ENCODE measurements around the gene KANSL1L. TPM values are rescaled to one million over a fixed set of nuclear protein-coding genes. Genes with fewer than 3 reads are reported as not detected.

Gene KANSL1L
- total RNA-seq, 1 donor from 2014 or later: 34.4 TPM

DNA sequence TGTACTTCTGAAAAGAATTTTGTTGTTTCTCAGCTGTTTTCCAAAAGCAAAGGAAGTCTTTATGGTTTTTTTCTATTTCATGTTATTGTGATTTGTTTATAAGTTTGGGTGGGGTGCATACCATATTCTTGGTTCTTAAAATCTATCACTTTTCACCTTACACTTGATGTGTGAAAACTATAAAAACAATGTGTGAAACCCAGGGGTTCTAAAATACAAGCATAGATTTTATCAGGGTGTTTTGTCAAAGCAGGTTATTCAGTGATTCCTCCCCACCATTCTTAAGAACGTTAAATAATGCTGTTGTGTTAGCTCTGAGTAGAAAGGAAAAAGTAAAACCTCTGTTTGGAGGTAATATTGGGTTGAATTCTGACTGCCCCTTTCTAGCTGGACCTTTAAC, 151.1 kb downstream of the KANSL1L start:
- Histone ChIP-seq H3K4me3 (no peak overlapping the region), H3K27ac (no peak overlapping the region), H3K9me3 (no peaks in the 10 kb centered on the region), H3K4me1 (no peaks in the 10 kb centered on the region), H3K36me3 (peaks cover 100% of the 10 kb centered on the region), H3K27me3 (ENCODE audit: low read depth) (no peaks in the 10 kb centered on the region)
- DNase-seq: no peak
- no peak for ATAC-seq
- intact Hi-C loops (cut with DNase I): no loop called here
- TF ChIP-seq CTCF (IDR thresholded peaks at IDR 0.05): no peak

DNA sequence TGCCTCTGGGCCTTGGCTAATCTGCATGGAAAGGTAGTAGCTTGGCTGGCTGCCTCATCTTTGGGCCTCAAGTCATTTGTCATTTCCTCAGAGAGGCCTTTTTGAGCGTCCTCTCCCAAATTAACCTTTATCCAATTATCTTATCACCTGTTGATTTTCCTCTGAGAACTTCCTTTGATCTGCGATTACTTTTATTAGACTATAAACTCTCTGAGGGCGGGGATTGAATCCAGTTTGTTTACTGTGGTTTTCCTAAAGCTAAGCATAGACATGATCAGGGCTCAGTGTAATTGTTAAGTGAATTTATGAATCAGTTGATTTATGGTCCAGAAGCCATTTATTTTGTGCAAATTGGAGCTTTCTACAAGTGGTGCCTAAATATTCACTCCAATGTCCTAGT, 161.3 kb downstream of the KANSL1L start:
- H3K4me1 ChIP-seq: peaks cover 27% of the 10 kb centered on the region
- no peaks in the 10 kb centered on the region for H3K27me3 ChIP-seq (ENCODE audit: low read depth)
- H3K4me3 ChIP-seq: no peak overlapping the region
- TF ChIP-seq CTCF (IDR thresholded peaks at IDR 0.05): no peak
- no peaks in the 10 kb centered on the region for H3K9me3 ChIP-seq
- ATAC-seq: no peak
- intact Hi-C loops (cut with DNase I): no loop called here
- H3K27ac ChIP-seq: no peak overlapping the region
- peaks cover 56% of the 10 kb centered on the region for H3K36me3 ChIP-seq
- no peak for DNase-seq

- no peak for TF ChIP-seq CTCF (IDR thresholded peaks at IDR 0.05)
- intact Hi-C loops (cut with DNase I): no loop called here
- no peaks in the 10 kb centered on the region for H3K27me3 ChIP-seq (ENCODE audit: low read depth)
- H3K9me3 ChIP-seq: no peaks in the 10 kb centered on the region
- DNase-seq (no peak), ATAC-seq (no peak)
- H3K36me3 ChIP-seq: peaks cover 48% of the 10 kb centered on the region
- no peak overlapping the region for H3K4me3 ChIP-seq
- H3K4me1 ChIP-seq: peaks cover 35% of the 10 kb centered on the region
- H3K27ac ChIP-seq: no peak overlapping the region
These were observed 162.1 kb downstream of the KANSL1L start for GRCh38 chr2:210009126-210009525.

- intact Hi-C loops (cut with DNase I): no loop called here
- ATAC-seq (peak; percentile 35 to 40), DNase-seq (no peak)
These were observed 163.3 kb downstream of the KANSL1L start for GRCh38 chr2:210007895-210008294.

GRCh38 chr2:210004881-210005280, 166.3 kb downstream of the KANSL1L start:
- intact Hi-C loops (cut with DNase I): no loop called here
- Histone ChIP-seq H3K27me3 (ENCODE audit: low read depth) (no peaks in the 10 kb centered on the region), H3K27ac (no peak overlapping the region), H3K4me3 (no peak overlapping the region), H3K36me3 (peaks cover 15% of the 10 kb centered on the region), H3K9me3 (no peaks in the 10 kb centered on the region), H3K4me1 (peaks cover 50% of the 10 kb centered on the region)
- DNase-seq (no peak), ATAC-seq (no peak)
- TF ChIP-seq CTCF (IDR thresholded peaks at IDR 0.05): no peak

More at GRCh38 chr2:210007895-210008294, 163.3 kb downstream of the KANSL1L start:
- Histone ChIP-seq H3K4me1 (peaks cover 45% of the 10 kb centered on the region), H3K27me3 (ENCODE audit: low read depth) (no peaks in the 10 kb centered on the region), H3K36me3 (peaks cover 43% of the 10 kb centered on the region), H3K9me3 (no peaks in the 10 kb centered on the region), H3K4me3 (no peak overlapping the region), H3K27ac (no peak overlapping the region)
- no peak for TF ChIP-seq CTCF (IDR thresholded peaks at IDR 0.05)

GRCh38 chr2:210003359-210003758, 167.8 kb downstream of the KANSL1L start:
- peak overlapping the region; percentile 81 for H3K4me3 ChIP-seq
- H3K4me1 ChIP-seq: peaks cover 50% of the 10 kb centered on the region
- DNase-seq (no peak), ATAC-seq (no peak)
- H3K9me3 ChIP-seq: no peaks in the 10 kb centered on the region
- H3K27ac ChIP-seq: peak overlapping the region; percentile 82
- intact Hi-C loops (cut with DNase I): no loop called here
- no peak for TF ChIP-seq CTCF (IDR thresholded peaks at IDR 0.05)
- H3K27me3 ChIP-seq (ENCODE audit: low read depth): no peaks in the 10 kb centered on the region
- peaks cover 1% of the 10 kb centered on the region for H3K36me3 ChIP-seq

Measured in lower lobe of right lung (tissue), 2 donors.